ENCODE data around the gene NYAP2.

DNA sequence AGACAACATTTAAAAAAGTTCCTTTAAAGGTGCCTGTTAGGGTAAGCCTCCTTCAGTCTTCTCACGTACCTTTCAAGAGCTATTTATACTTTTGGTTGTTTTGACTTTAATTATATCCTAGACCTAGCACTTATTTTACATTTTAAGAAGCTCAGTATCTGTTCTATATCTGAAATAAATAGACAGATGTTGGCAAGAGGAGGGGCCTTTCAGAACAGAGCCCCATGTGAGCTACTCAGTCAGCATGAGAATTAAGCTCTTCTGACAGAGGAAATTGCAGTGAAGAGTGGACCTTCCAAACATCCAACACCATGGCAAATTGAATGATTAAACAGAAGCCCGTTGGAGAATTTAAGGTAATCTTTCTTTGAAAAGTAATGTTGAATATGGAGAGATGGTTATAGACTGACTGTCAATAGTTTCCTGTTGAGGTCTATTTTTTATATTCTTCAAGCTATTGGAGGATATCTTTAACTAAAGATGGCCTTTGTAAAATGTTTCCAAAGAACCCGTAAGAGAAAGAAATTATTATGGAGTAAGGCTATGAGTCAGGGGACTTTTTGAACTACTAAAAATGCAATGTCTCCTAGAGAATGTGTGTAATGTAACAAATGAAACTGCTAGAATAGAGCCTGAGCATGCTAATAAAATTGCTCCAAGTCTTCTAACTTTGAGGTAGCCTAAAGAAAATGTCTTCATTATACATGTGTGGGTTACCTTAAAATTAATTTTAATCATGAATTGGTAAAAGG, 17.3 kb downstream of the NYAP2 start:
- TF ChIP-seq ZSCAN29 (IDR thresholded peaks at IDR 0.05) (no peak), FOXM1 (IDR thresholded peaks at IDR 0.05; ENCODE audit: low read depth, low read length) (no peak), CHD2 (IDR thresholded peaks at IDR 0.05; ENCODE audit: borderline replicate concordance, low read depth, low read length) (no peak), NFXL1 (IDR thresholded peaks at IDR 0.05; ENCODE audit: borderline replicate concordance) (no peak), CTCF (IDR thresholded peaks at IDR 0.05 in 2 of 3, conservative IDR thresholded peaks at IDR 0.05 in 1 of 3; ENCODE audit: control insufficient read depth in 2 of 3, extremely low read depth in 1 of 3, insufficient read depth in 1 of 3, low read depth in 3 of 3, low read length in 3 of 3) (no peak), BACH1 (IDR thresholded peaks at IDR 0.05; ENCODE audit: borderline replicate concordance) (no peak), POLR2A (IDR thresholded peaks at IDR 0.05; ENCODE audit: low read depth, low read length) (no peak), EZH2 (IDR thresholded peaks at IDR 0.05; ENCODE audit: borderline replicate concordance, control insufficient read depth, low read depth, low read length) (no peak), MXI1 (IDR thresholded peaks at IDR 0.05; ENCODE audit: low read depth, low read length) (no peak)
- TF ChIP-seq, protein P1, sequence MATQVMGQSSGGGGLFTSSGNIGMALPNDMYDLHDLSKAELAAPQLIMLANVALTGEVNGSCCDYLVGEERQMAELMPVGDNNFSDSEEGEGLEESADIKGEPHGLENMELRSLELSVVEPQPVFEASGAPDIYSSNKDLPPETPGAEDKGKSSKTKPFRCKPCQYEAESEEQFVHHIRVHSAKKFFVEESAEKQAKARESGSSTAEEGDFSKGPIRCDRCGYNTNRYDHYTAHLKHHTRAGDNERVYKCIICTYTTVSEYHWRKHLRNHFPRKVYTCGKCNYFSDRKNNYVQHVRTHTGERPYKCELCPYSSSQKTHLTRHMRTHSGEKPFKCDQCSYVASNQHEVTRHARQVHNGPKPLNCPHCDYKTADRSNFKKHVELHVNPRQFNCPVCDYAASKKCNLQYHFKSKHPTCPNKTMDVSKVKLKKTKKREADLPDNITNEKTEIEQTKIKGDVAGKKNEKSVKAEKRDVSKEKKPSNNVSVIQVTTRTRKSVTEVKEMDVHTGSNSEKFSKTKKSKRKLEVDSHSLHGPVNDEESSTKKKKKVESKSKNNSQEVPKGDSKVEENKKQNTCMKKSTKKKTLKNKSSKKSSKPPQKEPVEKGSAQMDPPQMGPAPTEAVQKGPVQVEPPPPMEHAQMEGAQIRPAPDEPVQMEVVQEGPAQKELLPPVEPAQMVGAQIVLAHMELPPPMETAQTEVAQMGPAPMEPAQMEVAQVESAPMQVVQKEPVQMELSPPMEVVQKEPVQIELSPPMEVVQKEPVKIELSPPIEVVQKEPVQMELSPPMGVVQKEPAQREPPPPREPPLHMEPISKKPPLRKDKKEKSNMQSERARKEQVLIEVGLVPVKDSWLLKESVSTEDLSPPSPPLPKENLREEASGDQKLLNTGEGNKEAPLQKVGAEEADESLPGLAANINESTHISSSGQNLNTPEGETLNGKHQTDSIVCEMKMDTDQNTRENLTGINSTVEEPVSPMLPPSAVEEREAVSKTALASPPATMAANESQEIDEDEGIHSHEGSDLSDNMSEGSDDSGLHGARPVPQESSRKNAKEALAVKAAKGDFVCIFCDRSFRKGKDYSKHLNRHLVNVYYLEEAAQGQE (IDR thresholded peaks at IDR 0.05; ENCODE audit: low read depth, low read length) = no peak

All from GM12878 (cell line).